Islet precursor cell (in vitro differentiated cells): ENCODE measurements around the gene HAGHL.
"Not testable (repeated sequence)": the region's sequence is repeated elsewhere in the genome, so short reads cannot be mapped to it uniquely, and the experiment has no call there.

ENCODE experiments used
- DNase-seq: peaks from one replicate; pipeline ENCODE4 v3.0.0-alpha.2; 2018

HAGHL gene

GRCh38 chr16:760545-761343 is 33.8 kb downstream of the HAGHL start, which contains the start of gene MSLN:
MSLN (plus strand) TSS chr16:760734; CDS start chr16:762681, 1,947 bp downstream.
- DNase-seq = no peak

GRCh38 chr16:761625-762513 is 35.0 kb downstream of the HAGHL start:
- no peak for DNase-seq

- no peak for DNase-seq
Measured at GRCh38 chr16:762595-763268, 35.8 kb downstream of the HAGHL start.

- no peak for DNase-seq
Measured at GRCh38 chr16:763369-764183, 36.7 kb downstream of the HAGHL start.

GRCh38 chr16:764184-764750 is 37.4 kb downstream of the HAGHL start:
- DNase-seq = no peak

GRCh38 chr16:764848-765487 is 38.1 kb downstream of the HAGHL start:
- no peak for DNase-seq

GRCh38 chr16:765488-765865 is 38.6 kb downstream of the HAGHL start:
- no peak for DNase-seq

- no peak for DNase-seq
Measured at GRCh38 chr16:766008-766819, 39.3 kb downstream of the HAGHL start.

- DNase-seq = no peak
Measured at GRCh38 chr16:766820-767640, 40.1 kb downstream of the HAGHL start.

- no peak for DNase-seq
Measured at GRCh38 chr16:767743-768235, 40.9 kb downstream of the HAGHL start.

GRCh38 chr16:768428-768827 is 41.5 kb downstream of the HAGHL start:
- DNase-seq = no peak

- DNase-seq = no peak
Measured at GRCh38 chr16:769184-769784, 42.4 kb downstream of the HAGHL start.

- no peak for DNase-seq
Measured at GRCh38 chr16:769934-770333, 43.0 kb downstream of the HAGHL start.

- DNase-seq = no peak
Measured at GRCh38 chr16:770411-770810, 43.5 kb downstream of the HAGHL start.

- DNase-seq = no peak
Measured at GRCh38 chr16:772959-773358, 46.1 kb downstream of the HAGHL start.

GRCh38 chr16:774086-775001 is 47.4 kb downstream of the HAGHL start:
- DNase-seq = no peak

GRCh38 chr16:775236-775796 is 48.4 kb downstream of the HAGHL start:
- no peak for DNase-seq

- not testable (repeated sequence) for DNase-seq
Measured at GRCh38 chr16:776298-776697, 49.4 kb downstream of the HAGHL start.
